HG03558 (cell line): Measurements from ENCODE around the gene HEXA.
"Not testable (repeated sequence)": the region's sequence is repeated elsewhere in the genome, so short reads cannot be mapped to it uniquely, and the experiment has no call there.

ENCODE experiments used
- ATAC-seq: cut with Tn5 transposase; IDR thresholded peaks from one replicate; pipeline ENCODE4 v1.9.1; 2021; ENCODE audit warnings: moderate number of reproducible peaks; ENCODE audit not compliant: unreplicated experiment; ENCODE audit errors: extremely low read depth

Gene HEXA

DNA sequence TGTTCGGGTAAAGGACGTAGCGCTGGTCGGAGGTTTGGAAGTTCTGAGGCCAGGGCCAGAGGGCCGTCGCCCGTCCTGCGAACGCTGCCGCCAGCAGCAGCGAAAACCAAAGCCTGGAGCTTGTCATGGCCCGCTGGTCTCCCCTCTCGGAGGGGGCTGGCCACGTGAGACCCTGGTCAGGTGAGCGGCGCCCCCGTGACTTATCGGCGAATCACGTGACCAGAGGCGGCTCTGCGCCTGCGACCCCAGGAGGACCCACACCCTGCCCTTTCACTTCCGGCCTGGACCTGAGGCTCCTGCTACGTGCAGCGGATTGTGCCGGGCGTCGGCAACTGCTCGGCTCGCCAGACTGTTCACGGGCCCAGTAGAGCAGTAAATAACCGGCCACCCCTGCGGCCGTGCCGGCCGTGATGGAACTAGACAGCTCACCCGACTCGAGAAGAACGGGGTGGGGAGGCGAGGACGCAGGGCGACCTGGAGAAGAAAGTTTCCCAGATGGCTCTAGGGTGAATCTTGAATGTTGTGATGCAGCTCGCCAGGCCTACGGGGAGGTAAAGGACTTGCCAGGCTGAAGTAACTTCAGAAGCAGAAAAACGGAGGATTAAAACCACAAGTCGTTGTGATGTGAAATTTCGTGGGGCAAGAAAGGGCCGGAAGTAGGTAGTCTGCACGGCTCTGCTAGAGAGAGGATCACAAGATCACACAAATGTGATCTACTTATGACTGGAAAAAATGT is at the start of gene HEXA:
TSS of gene HEXA (minus strand) at position 169 of the 736 bp plus-strand sequence. CDS start at position 127, 42 bp downstream.
- ATAC-seq: peak; percentile 58

GRCh38 chr15:72423256-72423655 is 47.4 kb upstream of the HEXA start:
- no peak for ATAC-seq

- ATAC-seq: no peak
Observed at GRCh38 chr15:72421484-72421883, 45.7 kb upstream of the HEXA start.

- no peak for ATAC-seq
Observed at GRCh38 chr15:72420576-72420975, 44.8 kb upstream of the HEXA start.

- ATAC-seq: not testable (repeated sequence)
Observed at GRCh38 chr15:72419768-72420167, 44.0 kb upstream of the HEXA start.

DNA sequence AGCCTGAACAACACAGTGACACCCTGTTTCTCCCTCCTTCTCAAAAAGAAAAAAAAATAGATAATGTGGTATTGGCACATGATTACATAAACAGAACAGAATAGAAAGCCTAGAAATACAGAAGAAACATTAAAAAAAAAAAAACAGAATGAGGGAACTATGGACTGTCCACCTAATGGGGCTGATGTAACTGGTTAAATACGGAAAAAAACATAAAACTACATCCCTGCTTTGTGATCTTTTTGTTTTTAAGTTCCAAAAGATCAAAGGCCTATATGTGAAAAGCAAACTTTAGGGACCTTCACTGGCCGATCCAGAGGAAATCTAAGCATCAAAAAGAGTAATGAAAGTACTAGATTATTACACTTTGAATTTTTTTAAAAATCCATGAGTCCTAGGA is 39.5 kb upstream of the HEXA start:
- no peak for ATAC-seq

DNA sequence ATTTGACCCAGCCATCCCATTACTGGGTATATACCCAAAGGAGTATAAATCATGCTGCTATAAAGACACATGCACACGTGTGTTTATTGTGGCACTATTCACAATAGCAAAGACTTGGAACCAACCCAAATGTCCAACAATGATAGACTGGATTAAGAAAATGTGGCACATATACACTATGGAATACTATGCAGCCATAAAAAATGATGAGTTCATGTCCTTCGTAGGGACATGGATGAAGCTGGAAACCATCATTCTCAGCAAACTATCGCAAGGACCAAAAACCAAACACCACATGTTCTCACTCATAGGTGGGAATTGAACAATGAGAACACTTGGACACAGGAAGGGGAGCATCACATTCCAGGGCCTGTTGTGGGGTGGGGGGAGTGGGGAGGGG is 37.5 kb upstream of the HEXA start:
- ATAC-seq: not testable (repeated sequence)

GRCh38 chr15:72411544-72411943 is 35.7 kb upstream of the HEXA start:
- no peak for ATAC-seq

DNA sequence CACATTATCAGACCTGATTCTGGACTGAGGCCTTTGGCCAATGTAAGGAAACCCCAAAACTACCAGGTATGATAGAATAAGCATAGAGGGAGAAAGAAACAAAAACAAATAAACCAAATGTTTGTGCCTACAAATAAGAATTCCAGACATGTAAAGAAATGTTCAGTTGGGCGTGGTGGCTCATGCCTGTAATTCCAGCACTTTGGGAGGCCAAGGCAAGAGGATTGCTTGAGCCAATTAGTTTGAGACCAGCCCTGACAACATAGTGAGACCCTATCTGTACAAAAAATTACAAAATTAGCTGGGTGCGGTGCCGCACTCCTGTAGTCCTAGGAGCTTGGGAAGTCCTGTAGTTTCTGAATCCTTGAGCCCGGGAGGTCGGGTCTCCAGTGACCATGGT is 35.3 kb upstream of the HEXA start:
- no peak for ATAC-seq

GRCh38 chr15:72406936-72407335 is 31.1 kb upstream of the HEXA start:
- no peak for ATAC-seq

GRCh38 chr15:72404841-72405240 is 29.0 kb upstream of the HEXA start:
- no peak for ATAC-seq

DNA sequence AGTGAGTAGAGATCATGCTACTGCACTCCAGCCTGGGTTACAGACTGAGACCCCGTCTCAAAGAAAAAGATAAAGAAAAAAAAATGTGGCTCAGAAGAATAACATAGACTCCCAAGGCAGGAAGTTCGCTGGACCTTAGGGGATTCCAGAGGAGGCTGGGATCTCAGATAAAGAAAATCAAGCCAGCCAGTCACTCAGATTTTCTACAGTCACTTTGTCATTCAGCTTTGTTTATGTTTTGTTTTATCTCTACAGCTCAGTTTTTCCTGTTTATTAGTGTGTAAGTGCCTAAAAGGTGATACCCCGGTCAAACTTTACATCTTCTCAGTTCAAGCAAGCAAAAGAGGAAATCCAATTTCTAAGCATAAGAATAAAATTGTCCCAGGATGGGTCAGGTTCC is 28.5 kb upstream of the HEXA start:
- no peak for ATAC-seq

GRCh38 chr15:72402726-72403125 is 26.9 kb upstream of the HEXA start:
- ATAC-seq: no peak

DNA sequence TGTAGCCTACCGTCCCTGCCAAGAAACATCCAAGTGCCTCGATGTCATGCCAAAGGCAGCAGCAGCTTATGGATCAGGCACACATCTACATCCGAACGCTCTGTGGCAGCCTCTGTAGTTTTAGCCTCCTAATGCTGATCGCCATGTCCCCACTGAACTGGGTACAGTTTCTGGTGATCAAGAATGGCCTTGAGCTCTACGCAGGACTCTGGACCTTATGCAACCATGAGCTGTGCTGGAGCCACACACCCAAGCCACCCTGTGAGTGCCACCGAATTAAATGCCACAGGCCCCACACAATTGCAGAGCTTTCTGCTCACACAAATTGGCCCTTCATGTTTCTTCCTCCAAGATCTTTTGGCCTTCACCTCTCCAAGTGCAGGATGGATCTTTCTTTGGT is 22.8 kb upstream of the HEXA start:
- ATAC-seq: no peak

DNA sequence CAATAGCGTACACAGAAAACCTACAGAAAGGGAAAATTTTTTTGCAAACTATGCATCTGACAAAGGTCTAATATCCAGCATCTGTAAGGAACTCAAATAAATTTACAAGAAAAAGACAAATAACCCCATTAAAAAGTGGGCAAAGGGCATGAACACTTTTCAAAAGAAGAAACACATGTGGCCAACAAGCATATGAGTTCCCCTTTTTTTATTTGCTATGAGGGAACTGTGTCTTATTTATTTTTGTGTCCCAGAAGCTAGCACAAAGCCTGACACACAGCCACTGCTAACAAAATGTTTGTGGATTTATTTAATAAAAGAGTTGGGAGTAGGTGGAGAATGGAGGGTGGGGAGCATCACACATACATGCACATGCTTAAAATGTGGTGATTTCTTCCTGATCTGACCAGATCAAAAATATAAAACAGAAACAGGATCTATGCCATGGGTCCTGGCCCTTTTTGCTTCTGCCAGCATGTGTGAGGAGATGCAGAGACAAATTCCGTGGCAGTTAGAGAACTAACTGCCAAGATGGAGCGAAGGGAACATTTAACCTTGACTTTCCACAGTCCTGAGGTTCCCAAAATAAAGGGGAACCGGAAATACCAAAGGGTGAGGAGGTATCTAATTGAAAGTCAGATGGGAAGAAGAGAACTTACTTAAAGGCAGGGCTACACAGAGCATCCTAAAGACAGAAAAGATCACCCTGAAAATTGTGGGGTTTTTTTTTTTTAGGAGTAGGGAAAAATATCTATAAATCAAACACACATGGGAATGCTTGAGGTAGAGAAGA is 22.2 kb upstream of the HEXA start, which contains the start of gene TMEM202:
TSS of gene TMEM202 (plus strand) at position 510 of the 793 bp plus-strand sequence. CDS start at position 532, 22 bp downstream.
- ATAC-seq: no peak

- ATAC-seq: not testable (repeated sequence)
Observed at GRCh38 chr15:72396331-72396730, 20.5 kb upstream of the HEXA start.

- no peak for ATAC-seq
Observed at GRCh38 chr15:72389231-72389630, 13.4 kb upstream of the HEXA start.

GRCh38 chr15:72387741-72388140 is 11.9 kb upstream of the HEXA start:
- ATAC-seq: no peak

DNA sequence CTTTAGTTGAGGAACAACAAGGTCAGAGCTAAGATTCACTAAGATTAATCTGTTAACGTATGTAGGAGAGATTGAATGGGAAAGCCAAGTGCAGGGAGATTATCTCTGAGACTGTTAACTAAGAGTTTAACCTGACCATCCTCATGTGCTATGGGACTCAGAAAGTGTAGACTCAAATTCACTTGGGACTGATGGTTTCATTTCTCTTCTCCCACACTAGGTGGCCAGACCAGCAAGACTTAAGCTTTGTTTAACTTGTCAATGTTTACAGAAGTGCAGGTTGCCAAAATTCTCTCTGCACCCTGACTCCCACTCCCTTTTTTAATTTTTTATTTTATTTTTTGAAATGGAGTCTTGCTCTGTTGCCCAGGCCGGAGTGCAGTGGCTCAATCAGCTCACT is 6.3 kb upstream of the HEXA start:
- no peak for ATAC-seq

DNA sequence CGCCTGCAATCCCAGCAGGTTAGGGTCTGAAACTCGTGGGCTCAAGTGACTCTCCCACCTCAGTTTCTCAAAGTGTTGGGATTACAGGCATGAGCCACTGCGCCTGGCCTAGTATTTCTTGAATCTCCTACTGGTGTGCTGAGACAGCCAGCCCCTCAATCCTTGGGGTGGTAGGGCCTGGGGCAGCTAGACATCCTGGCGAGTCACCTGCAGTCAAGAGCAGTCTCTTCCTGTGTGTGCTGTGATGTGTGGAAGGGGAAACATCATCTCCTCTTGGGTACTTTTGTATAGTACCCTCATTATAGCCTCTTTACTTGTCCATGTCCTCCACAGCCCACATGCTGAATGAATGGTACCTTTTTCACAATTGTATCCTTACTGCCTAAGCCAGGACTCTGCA is 4.9 kb upstream of the HEXA start:
- ATAC-seq: no peak

GRCh38 chr15:72379856-72380430 is 4.1 kb upstream of the HEXA start:
- ATAC-seq: no peak
